ENCODE measurements around the gene GOLM1. TPM values are rescaled to one million over a fixed set of nuclear protein-coding genes. Genes with fewer than 3 reads are reported as not detected.
"Not testable (repeated sequence)": the region's sequence is repeated elsewhere in the genome, so short reads cannot be mapped to it uniquely, and the experiment has no call there.

GOLM1 gene
- total RNA-seq, 1 experiment from 2014 or later: 75.1 TPM

DNA sequence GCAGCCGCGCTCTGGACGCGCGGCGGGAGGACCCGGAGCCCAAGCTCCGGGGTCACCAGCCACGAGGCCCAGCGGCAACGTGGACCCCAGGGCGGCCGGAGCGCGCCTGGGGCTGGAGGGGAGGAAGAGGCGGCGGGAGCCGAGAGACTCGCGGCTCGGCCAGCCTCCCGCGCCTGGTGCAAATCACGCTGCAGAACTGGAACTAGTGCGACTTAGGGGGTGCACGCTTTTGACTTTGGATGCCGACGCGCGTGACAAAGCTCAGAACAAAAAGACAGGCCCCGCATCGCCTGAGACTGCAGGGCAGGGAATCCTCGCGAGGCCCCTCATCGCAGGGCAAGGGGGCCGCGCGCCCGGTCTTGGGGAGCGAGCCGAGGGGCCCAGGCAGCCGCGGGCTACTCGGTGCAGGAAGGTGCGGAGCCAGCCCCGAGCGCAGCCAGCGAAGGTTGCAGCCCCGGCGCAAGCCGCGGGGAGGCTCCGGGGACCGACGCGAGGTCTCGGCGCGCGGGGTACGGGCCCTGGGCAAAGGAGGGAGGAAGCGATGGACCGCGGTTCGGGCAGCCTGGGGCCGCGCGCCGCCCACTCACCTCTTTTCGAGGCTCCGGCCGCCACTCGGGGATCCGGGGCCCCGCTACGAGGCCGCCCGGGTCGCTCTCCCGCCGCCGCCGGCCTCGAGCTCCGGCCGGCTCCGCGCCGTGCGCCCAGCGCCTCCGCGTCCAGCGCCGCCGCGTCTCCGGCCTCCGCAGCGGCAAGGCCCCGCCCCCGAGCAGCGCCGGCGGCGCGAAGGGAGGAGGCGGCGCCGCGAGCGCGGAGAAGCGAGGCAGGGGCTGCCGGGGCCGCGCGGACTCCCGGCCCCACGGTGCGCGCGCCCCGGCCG is at the start of gene GOLM1 (continued):
- TF ChIP-seq OVOL2 (CRISPR knock-in tag; IDR thresholded peaks at IDR 0.05; ENCODE audit: borderline replicate concordance): no peak
- TF ChIP-seq, protein P1, sequence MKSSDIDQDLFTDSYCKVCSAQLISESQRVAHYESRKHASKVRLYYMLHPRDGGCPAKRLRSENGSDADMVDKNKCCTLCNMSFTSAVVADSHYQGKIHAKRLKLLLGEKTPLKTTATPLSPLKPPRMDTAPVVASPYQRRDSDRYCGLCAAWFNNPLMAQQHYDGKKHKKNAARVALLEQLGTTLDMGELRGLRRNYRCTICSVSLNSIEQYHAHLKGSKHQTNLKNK (CRISPR knock-in tag; IDR thresholded peaks at IDR 0.05): no peak

DNA sequence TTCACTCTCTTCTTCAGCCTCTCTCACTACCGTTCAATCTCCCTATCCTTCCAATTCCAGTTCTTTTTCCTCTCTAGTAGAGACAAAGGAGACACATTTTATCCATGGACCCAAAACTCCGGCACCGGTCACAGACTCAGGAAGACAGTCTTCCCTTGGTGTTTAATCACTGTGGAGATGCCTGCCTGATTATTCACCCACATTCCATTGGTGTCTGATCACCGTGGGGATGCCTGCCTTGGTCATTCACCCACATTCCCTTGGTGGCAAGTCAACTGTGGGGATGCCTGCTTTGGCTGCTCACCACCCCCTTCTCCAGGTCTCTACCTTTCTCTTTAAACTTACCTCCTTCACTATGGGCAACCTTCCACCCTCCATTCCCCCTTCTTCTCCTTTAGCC is 47.3 kb upstream of the GOLM1 start:
- CTCF ChIA-PET; POLR2A ChIA-PET; H3K27ac Mint-ChIP-seq; H3K4me3 Mint-ChIP-seq; ATAC-seq; DNase-seq (ENCODE audit: low spot score); H3K27me3 Mint-ChIP-seq (ENCODE audit: low read depth); H3K4me1 Mint-ChIP-seq: not testable (repeated sequence)
- peaks cover 32% of the 10 kb centered on the region for H3K9me3 Mint-ChIP-seq
- peaks cover 21% of the 10 kb centered on the region for H3K36me3 Mint-ChIP-seq

DNA sequence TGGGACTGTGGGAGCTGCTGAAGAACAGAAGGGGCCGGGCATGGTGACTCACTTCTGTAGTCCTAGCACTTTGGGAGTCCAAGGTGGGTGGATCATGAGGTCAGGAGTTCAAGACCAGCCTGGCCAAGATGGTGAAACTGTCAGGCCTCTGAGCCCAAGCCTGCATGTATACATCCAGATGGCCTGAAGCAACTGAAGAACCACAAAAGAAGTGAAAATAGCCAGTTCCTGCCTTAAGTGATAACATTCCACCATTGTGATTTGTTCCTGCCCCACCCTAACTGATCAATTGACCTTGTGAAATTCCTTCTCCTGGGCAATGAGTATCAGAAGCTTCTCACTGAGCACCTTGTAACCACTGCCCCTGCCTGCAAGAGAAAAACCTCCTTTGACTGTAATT is 46.6 kb upstream of the GOLM1 start:
- POLR2A ChIA-PET; H3K4me1 Mint-ChIP-seq; CTCF ChIA-PET; DNase-seq (ENCODE audit: low spot score); H3K27me3 Mint-ChIP-seq (ENCODE audit: low read depth); H3K27ac Mint-ChIP-seq; H3K4me3 Mint-ChIP-seq; ATAC-seq: not testable (repeated sequence)
- Mint-ChIP-seq H3K36me3 (peaks cover 21% of the 10 kb centered on the region), H3K9me3 (peaks cover 32% of the 10 kb centered on the region)

DNA sequence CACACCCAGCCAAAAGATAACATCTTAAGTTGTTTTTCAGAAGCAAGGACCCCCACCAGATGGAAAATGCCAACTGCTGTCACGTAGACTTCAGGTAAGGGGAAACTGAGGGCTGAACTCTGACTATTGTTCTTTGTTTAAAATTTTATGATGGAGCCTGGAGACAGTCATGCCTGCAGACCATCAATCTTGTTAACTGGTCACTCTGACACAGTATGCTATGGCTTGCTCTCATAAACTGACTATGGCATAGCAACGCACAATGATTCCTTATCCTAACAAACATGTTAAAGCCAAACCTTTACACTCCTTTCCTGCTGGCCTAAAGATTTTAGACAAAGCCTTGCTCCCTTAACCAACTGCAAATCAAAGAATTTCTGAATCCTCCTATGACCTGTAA is 43.6 kb upstream of the GOLM1 start:
- H3K27me3 Mint-ChIP-seq (ENCODE audit: low read depth): peaks cover 5% of the 10 kb centered on the region
- no peak overlapping the region for H3K4me3 Mint-ChIP-seq
- H3K27ac Mint-ChIP-seq: no peak overlapping the region
- peaks cover 27% of the 10 kb centered on the region for H3K9me3 Mint-ChIP-seq
- no peak for DNase-seq (ENCODE audit: low spot score)
- POLR2A ChIA-PET: no interaction called here
- no peaks in the 10 kb centered on the region for H3K4me1 Mint-ChIP-seq
- H3K36me3 Mint-ChIP-seq: peaks cover 21% of the 10 kb centered on the region
- ATAC-seq: no peak
- TF ChIP-seq MXD4 (CRISPR knock-in tag; IDR thresholded peaks at IDR 0.05; ENCODE audit: borderline replicate concordance) (no peak), GABPB1 (CRISPR knock-in tag; IDR thresholded peaks at IDR 0.05) (no peak), GTF2I (CRISPR knock-in tag; conservative IDR thresholded peaks at IDR 0.05) (no peak), NR1H2 (CRISPR knock-in tag; IDR thresholded peaks at IDR 0.05) (no peak), JUN (CRISPR knock-in tag; IDR thresholded peaks at IDR 0.05) (no peak), ZNF121 (CRISPR knock-in tag; IDR thresholded peaks at IDR 0.05) (no peak), ELF4 (CRISPR knock-in tag; IDR thresholded peaks at IDR 0.05; ENCODE audit: low read depth) (no peak), SOX15 (CRISPR knock-in tag; IDR thresholded peaks at IDR 0.05) (no peak), ESRRA (CRISPR knock-in tag; IDR thresholded peaks at IDR 0.05; ENCODE audit: borderline replicate concordance) (no peak)
- TF ChIP-seq, protein P2, sequence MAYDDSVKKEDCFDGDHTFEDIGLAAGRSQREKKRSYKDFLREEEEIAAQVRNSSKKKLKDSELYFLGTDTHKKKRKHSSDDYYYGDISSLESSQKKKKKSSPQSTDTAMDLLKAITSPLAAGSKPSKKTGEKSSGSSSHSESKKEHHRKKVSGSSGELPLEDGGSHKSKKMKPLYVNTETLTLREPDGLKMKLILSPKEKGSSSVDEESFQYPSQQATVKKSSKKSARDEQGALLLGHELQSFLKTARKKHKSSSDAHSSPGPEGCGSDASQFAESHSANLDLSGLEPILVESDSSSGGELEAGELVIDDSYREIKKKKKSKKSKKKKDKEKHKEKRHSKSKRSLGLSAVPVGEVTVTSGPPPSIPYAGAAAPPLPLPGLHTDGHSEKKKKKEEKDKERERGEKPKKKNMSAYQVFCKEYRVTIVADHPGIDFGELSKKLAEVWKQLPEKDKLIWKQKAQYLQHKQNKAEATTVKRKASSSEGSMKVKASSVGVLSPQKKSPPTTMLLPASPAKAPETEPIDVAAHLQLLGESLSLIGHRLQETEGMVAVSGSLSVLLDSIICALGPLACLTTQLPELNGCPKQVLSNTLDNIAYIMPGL (CRISPR knock-in tag; IDR thresholded peaks at IDR 0.05): no peak
- TF ChIP-seq, protein P3, sequence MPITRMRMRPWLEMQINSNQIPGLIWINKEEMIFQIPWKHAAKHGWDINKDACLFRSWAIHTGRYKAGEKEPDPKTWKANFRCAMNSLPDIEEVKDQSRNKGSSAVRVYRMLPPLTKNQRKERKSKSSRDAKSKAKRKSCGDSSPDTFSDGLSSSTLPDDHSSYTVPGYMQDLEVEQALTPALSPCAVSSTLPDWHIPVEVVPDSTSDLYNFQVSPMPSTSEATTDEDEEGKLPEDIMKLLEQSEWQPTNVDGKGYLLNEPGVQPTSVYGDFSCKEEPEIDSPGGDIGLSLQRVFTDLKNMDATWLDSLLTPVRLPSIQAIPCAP (CRISPR knock-in tag; IDR thresholded peaks at IDR 0.05): no peak
- TF ChIP-seq, protein P4, sequence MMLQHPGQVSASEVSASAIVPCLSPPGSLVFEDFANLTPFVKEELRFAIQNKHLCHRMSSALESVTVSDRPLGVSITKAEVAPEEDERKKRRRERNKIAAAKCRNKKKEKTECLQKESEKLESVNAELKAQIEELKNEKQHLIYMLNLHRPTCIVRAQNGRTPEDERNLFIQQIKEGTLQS (CRISPR knock-in tag; conservative IDR thresholded peaks at IDR 0.05): no peak
- TF ChIP-seq, protein P5, sequence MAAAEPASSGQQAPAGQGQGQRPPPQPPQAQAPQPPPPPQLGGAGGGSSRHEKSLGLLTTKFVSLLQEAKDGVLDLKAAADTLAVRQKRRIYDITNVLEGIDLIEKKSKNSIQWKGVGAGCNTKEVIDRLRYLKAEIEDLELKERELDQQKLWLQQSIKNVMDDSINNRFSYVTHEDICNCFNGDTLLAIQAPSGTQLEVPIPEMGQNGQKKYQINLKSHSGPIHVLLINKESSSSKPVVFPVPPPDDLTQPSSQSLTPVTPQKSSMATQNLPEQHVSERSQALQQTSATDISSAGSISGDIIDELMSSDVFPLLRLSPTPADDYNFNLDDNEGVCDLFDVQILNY (CRISPR knock-in tag; IDR thresholded peaks at IDR 0.05): no peak
- TF ChIP-seq, protein P6, sequence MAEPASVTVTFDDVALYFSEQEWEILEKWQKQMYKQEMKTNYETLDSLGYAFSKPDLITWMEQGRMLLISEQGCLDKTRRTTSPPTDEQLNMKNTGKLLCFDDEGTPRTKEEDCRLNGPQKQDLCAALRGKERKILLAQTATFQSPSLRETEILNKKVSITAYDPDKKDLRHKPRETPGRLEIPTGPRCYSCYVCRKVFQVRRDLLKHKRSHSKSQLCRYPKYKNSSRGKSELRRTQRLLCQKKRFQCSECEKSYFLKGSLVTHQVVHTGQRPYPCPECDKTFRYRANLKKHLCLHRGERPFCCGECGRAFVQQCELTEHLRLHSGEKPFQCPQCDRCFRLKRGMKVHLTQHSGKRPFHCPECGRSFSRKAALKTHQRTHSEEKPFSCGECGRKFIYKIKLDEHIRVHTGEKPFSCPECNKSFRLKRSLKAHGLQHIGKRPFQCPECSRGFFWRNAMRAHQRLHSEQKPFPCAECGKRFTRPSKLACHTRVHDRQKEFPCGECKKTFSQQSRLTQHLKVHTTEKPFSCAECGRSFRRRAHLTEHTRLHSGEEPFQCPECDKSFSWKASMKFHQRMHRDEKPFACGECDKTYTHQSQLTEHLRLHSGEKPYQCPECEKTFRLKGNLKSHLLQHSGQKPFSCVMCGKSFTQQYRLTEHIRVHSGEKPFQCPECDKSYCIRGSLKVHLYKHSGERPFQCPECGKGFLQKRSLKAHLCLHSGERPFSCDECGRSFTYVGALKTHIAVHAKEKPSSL (CRISPR knock-in tag; conservative IDR thresholded peaks at IDR 0.05): no peak
- TF ChIP-seq, protein P7, sequence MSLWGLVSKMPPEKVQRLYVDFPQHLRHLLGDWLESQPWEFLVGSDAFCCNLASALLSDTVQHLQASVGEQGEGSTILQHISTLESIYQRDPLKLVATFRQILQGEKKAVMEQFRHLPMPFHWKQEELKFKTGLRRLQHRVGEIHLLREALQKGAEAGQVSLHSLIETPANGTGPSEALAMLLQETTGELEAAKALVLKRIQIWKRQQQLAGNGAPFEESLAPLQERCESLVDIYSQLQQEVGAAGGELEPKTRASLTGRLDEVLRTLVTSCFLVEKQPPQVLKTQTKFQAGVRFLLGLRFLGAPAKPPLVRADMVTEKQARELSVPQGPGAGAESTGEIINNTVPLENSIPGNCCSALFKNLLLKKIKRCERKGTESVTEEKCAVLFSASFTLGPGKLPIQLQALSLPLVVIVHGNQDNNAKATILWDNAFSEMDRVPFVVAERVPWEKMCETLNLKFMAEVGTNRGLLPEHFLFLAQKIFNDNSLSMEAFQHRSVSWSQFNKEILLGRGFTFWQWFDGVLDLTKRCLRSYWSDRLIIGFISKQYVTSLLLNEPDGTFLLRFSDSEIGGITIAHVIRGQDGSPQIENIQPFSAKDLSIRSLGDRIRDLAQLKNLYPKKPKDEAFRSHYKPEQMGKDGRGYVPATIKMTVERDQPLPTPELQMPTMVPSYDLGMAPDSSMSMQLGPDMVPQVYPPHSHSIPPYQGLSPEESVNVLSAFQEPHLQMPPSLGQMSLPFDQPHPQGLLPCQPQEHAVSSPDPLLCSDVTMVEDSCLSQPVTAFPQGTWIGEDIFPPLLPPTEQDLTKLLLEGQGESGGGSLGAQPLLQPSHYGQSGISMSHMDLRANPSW (CRISPR knock-in tag; conservative IDR thresholded peaks at IDR 0.05; ENCODE audit: low read depth): no peak
- CTCF ChIA-PET: no interaction called here
